Measurements from ENCODE around the gene ARFGEF3. TPM values are rescaled to one million over a fixed set of nuclear protein-coding genes. Genes with fewer than 3 reads are reported as not detected.

ARFGEF3 gene
- polyA plus RNA-seq, 2 donors, result 0.15 to 0.20 TPM

GRCh38 chr6:138257638-138258040 lies 95.9 kb downstream of the ARFGEF3 start:
- H3K4me3 ChIP-seq (ENCODE audit: low read depth in 1 of 2, low read length in 2 of 2), result no peak overlapping the region
- no peaks in the 10 kb centered on the region for H3K9me3 ChIP-seq (ENCODE audit: control insufficient read depth in 2 of 2, insufficient read depth in 1 of 2, low read depth in 1 of 2, low read length in 1 of 2)
- H3K27ac ChIP-seq (ENCODE audit: low read depth in 2 of 2, low read length in 1 of 2), result no peak overlapping the region
- H3K4me1 ChIP-seq (ENCODE audit: control insufficient read depth in 2 of 2, insufficient read depth in 2 of 2, low read length in 1 of 2), result no peaks in the 10 kb centered on the region
- H3K36me3 ChIP-seq (ENCODE audit: control insufficient read depth in 2 of 2, insufficient read depth in 2 of 2, low read length in 1 of 2), result no peaks in the 10 kb centered on the region
- WGBS, 2 donors, result 83 to 95% methylated on average over 1 of the region's 1 CpG
- H3K27me3 ChIP-seq (ENCODE audit: control insufficient read depth in 1 of 2, insufficient read depth in 2 of 2, low read length in 2 of 2), result no peaks in the 10 kb centered on the region

GRCh38 chr6:138258197-138258596 lies 96.5 kb downstream of the ARFGEF3 start:
- Histone ChIP-seq H3K4me1 (ENCODE audit: control insufficient read depth in 2 of 2, insufficient read depth in 2 of 2, low read length in 1 of 2) (no peaks in the 10 kb centered on the region), H3K27ac (ENCODE audit: low read depth in 2 of 2, low read length in 1 of 2) (no peak overlapping the region), H3K36me3 (ENCODE audit: control insufficient read depth in 2 of 2, insufficient read depth in 2 of 2, low read length in 1 of 2) (no peaks in the 10 kb centered on the region), H3K27me3 (ENCODE audit: control insufficient read depth in 1 of 2, insufficient read depth in 2 of 2, low read length in 2 of 2) (no peaks in the 10 kb centered on the region), H3K9me3 (ENCODE audit: control insufficient read depth in 2 of 2, insufficient read depth in 1 of 2, low read depth in 1 of 2, low read length in 1 of 2) (no peaks in the 10 kb centered on the region), H3K4me3 (ENCODE audit: low read depth in 1 of 2, low read length in 2 of 2) (no peak overlapping the region)
- WGBS, 2 donors, result 93 to 95% methylated on average over 6 of the region's 6 CpGs

GRCh38 chr6:138258991-138259390 lies 97.3 kb downstream of the ARFGEF3 start:
- no peaks in the 10 kb centered on the region for H3K27me3 ChIP-seq (ENCODE audit: control insufficient read depth in 1 of 2, insufficient read depth in 2 of 2, low read length in 2 of 2)
- no peaks in the 10 kb centered on the region for H3K36me3 ChIP-seq (ENCODE audit: control insufficient read depth in 2 of 2, insufficient read depth in 2 of 2, low read length in 1 of 2)
- 69 to 72% methylated on average over 6 of the region's 6 CpGs for WGBS, 2 donors
- H3K9me3 ChIP-seq (ENCODE audit: control insufficient read depth in 2 of 2, insufficient read depth in 1 of 2, low read depth in 1 of 2, low read length in 1 of 2), result no peaks in the 10 kb centered on the region
- no peaks in the 10 kb centered on the region for H3K4me1 ChIP-seq (ENCODE audit: control insufficient read depth in 2 of 2, insufficient read depth in 2 of 2, low read length in 1 of 2)
- no peak overlapping the region for H3K4me3 ChIP-seq (ENCODE audit: low read depth in 1 of 2, low read length in 2 of 2)
- H3K27ac ChIP-seq (ENCODE audit: low read depth in 2 of 2, low read length in 1 of 2), result no peak overlapping the region

GRCh38 chr6:138261116-138261780 lies 99.5 kb downstream of the ARFGEF3 start:
- no peaks in the 10 kb centered on the region for H3K9me3 ChIP-seq (ENCODE audit: control insufficient read depth in 2 of 2, insufficient read depth in 1 of 2, low read depth in 1 of 2, low read length in 1 of 2)
- no peaks in the 10 kb centered on the region for H3K4me1 ChIP-seq (ENCODE audit: control insufficient read depth in 2 of 2, insufficient read depth in 2 of 2, low read length in 1 of 2)
- H3K27ac ChIP-seq (ENCODE audit: low read depth in 2 of 2, low read length in 1 of 2), result no peak overlapping the region
- H3K27me3 ChIP-seq (ENCODE audit: control insufficient read depth in 1 of 2, insufficient read depth in 2 of 2, low read length in 2 of 2), result no peaks in the 10 kb centered on the region
- H3K4me3 ChIP-seq (ENCODE audit: low read depth in 1 of 2, low read length in 2 of 2), result no peak overlapping the region
- no peaks in the 10 kb centered on the region for H3K36me3 ChIP-seq (ENCODE audit: control insufficient read depth in 2 of 2, insufficient read depth in 2 of 2, low read length in 1 of 2)
- 69 to 72% methylated on average over 2 of the region's 2 CpGs for WGBS, 2 donors

- no peaks in the 10 kb centered on the region for H3K4me1 ChIP-seq (ENCODE audit: control insufficient read depth in 2 of 2, insufficient read depth in 2 of 2, low read length in 1 of 2)
- H3K9me3 ChIP-seq (ENCODE audit: control insufficient read depth in 2 of 2, insufficient read depth in 1 of 2, low read depth in 1 of 2, low read length in 1 of 2), result no peaks in the 10 kb centered on the region
- H3K27me3 ChIP-seq (ENCODE audit: control insufficient read depth in 1 of 2, insufficient read depth in 2 of 2, low read length in 2 of 2), result no peaks in the 10 kb centered on the region
- 82 to 86% methylated on average over 4 of the region's 4 CpGs for WGBS, 2 donors
- H3K27ac ChIP-seq (ENCODE audit: low read depth in 2 of 2, low read length in 1 of 2), result no peak overlapping the region
- H3K4me3 ChIP-seq (ENCODE audit: low read depth in 1 of 2, low read length in 2 of 2), result no peak overlapping the region
- no peaks in the 10 kb centered on the region for H3K36me3 ChIP-seq (ENCODE audit: control insufficient read depth in 2 of 2, insufficient read depth in 2 of 2, low read length in 1 of 2)
Measured at GRCh38 chr6:138263963-138264362, 102.2 kb downstream of the ARFGEF3 start.

GRCh38 chr6:138264372-138264880 lies 102.7 kb downstream of the ARFGEF3 start:
- Histone ChIP-seq H3K27ac (ENCODE audit: low read depth in 2 of 2, low read length in 1 of 2) (no peak overlapping the region), H3K9me3 (ENCODE audit: control insufficient read depth in 2 of 2, insufficient read depth in 1 of 2, low read depth in 1 of 2, low read length in 1 of 2) (no peaks in the 10 kb centered on the region), H3K27me3 (ENCODE audit: control insufficient read depth in 1 of 2, insufficient read depth in 2 of 2, low read length in 2 of 2) (no peaks in the 10 kb centered on the region), H3K4me3 (ENCODE audit: low read depth in 1 of 2, low read length in 2 of 2) (no peak overlapping the region), H3K4me1 (ENCODE audit: control insufficient read depth in 2 of 2, insufficient read depth in 2 of 2, low read length in 1 of 2) (no peaks in the 10 kb centered on the region), H3K36me3 (ENCODE audit: control insufficient read depth in 2 of 2, insufficient read depth in 2 of 2, low read length in 1 of 2) (no peaks in the 10 kb centered on the region)

GRCh38 chr6:138266095-138266494 lies 104.4 kb downstream of the ARFGEF3 start:
- no peaks in the 10 kb centered on the region for H3K9me3 ChIP-seq (ENCODE audit: control insufficient read depth in 2 of 2, insufficient read depth in 1 of 2, low read depth in 1 of 2, low read length in 1 of 2)

GRCh38 chr6:138267971-138268895 lies 106.5 kb downstream of the ARFGEF3 start:
- H3K4me3 ChIP-seq (ENCODE audit: low read depth in 1 of 2, low read length in 2 of 2), result no peak overlapping the region
- H3K27me3 ChIP-seq (ENCODE audit: control insufficient read depth in 1 of 2, insufficient read depth in 2 of 2, low read length in 2 of 2), result no peaks in the 10 kb centered on the region
- H3K36me3 ChIP-seq (ENCODE audit: control insufficient read depth in 2 of 2, insufficient read depth in 2 of 2, low read length in 1 of 2), result no peaks in the 10 kb centered on the region
- WGBS, 2 donors, result 69 to 78% methylated on average over 11 of the region's 11 CpGs
- no peak overlapping the region for H3K27ac ChIP-seq (ENCODE audit: low read depth in 2 of 2, low read length in 1 of 2)
- H3K9me3 ChIP-seq (ENCODE audit: control insufficient read depth in 2 of 2, insufficient read depth in 1 of 2, low read depth in 1 of 2, low read length in 1 of 2), result no peaks in the 10 kb centered on the region
- no peaks in the 10 kb centered on the region for H3K4me1 ChIP-seq (ENCODE audit: control insufficient read depth in 2 of 2, insufficient read depth in 2 of 2, low read length in 1 of 2)

More at GRCh38 chr6:138266095-138266494, 104.4 kb downstream of the ARFGEF3 start:
- H3K27ac ChIP-seq (ENCODE audit: low read depth in 2 of 2, low read length in 1 of 2), result no peak overlapping the region
- no peaks in the 10 kb centered on the region for H3K36me3 ChIP-seq (ENCODE audit: control insufficient read depth in 2 of 2, insufficient read depth in 2 of 2, low read length in 1 of 2)
- H3K4me1 ChIP-seq (ENCODE audit: control insufficient read depth in 2 of 2, insufficient read depth in 2 of 2, low read length in 1 of 2), result no peaks in the 10 kb centered on the region
- no peaks in the 10 kb centered on the region for H3K27me3 ChIP-seq (ENCODE audit: control insufficient read depth in 1 of 2, insufficient read depth in 2 of 2, low read length in 2 of 2)
- H3K4me3 ChIP-seq (ENCODE audit: low read depth in 1 of 2, low read length in 2 of 2), result no peak overlapping the region
- 85 to 96% methylated on average over 3 of the region's 3 CpGs for WGBS, 2 donors

- Histone ChIP-seq H3K27me3 (ENCODE audit: control insufficient read depth in 1 of 2, insufficient read depth in 2 of 2, low read length in 2 of 2) (no peaks in the 10 kb centered on the region), H3K27ac (ENCODE audit: low read depth in 2 of 2, low read length in 1 of 2) (no peak overlapping the region), H3K9me3 (ENCODE audit: control insufficient read depth in 2 of 2, insufficient read depth in 1 of 2, low read depth in 1 of 2, low read length in 1 of 2) (no peaks in the 10 kb centered on the region), H3K4me3 (ENCODE audit: low read depth in 1 of 2, low read length in 2 of 2) (no peak overlapping the region), H3K4me1 (ENCODE audit: control insufficient read depth in 2 of 2, insufficient read depth in 2 of 2, low read length in 1 of 2) (no peaks in the 10 kb centered on the region), H3K36me3 (ENCODE audit: control insufficient read depth in 2 of 2, insufficient read depth in 2 of 2, low read length in 1 of 2) (no peaks in the 10 kb centered on the region)
- WGBS, 2 donors, result 96 to 97% methylated on average over 1 of the region's 1 CpG
Measured at GRCh38 chr6:138271451-138271850, 109.7 kb downstream of the ARFGEF3 start.
